DMS153 (cell line): Measurements from ENCODE around the gene MIEF2.
"Not testable (repeated sequence)": the region's sequence is repeated elsewhere in the genome, so short reads cannot be mapped to it uniquely, and the experiment has no call there.

Experiments used
- DNase-seq: peaks from one replicate; lab custom pipeline; 2025; lab: John Stamatoyannopoulos, UW

MIEF2 gene

GRCh38 chr17:18291718-18292540 lies 31.5 kb downstream of the MIEF2 start:
- no peak for DNase-seq

GRCh38 chr17:18298061-18298460 lies 37.6 kb downstream of the MIEF2 start:
- DNase-seq: not testable (repeated sequence)

- no peak for DNase-seq
These were observed 40.4 kb downstream of the MIEF2 start for GRCh38 chr17:18300725-18301480.

GRCh38 chr17:18303206-18303605 lies 42.7 kb downstream of the MIEF2 start:
- DNase-seq: not testable (repeated sequence)

GRCh38 chr17:18309202-18309601 lies 48.7 kb downstream of the MIEF2 start:
- DNase-seq: no peak

- DNase-seq: no peak
These were observed 53.7 kb downstream of the MIEF2 start for GRCh38 chr17:18314059-18314730.

- peak; percentile 70 for DNase-seq
These were observed 54.5 kb downstream of the MIEF2 start, which contains the start of the genes SMCR8 and TOP3A for GRCh38 chr17:18314731-18315561. SMCR8 (plus strand) TSS chr17:18315293; CDS start chr17:18315790, 497 bp downstream. TOP3A (minus strand) TSS chr17:18314994; CDS start chr17:18314778, 216 bp downstream.

- DNase-seq: no peak
These were observed 55.1 kb downstream of the MIEF2 start for GRCh38 chr17:18315562-18315922.

- DNase-seq: no peak
These were observed 55.5 kb downstream of the MIEF2 start for GRCh38 chr17:18315961-18316360.
